Urinary bladder (tissue), 4 donors: ENCODE results near the gene ARHGEF3. TPM values are rescaled to one million over a fixed set of nuclear protein-coding genes. Genes with fewer than 3 reads are reported as not detected.

Experiments used
- DNase-seq: peaks from one replicate; pipeline ENCODE4 v3.0.0-alpha.2; 2015; ENCODE audit errors: extremely low spot score
- H3K27ac ChIP-seq: one replicate; pipeline ENCODE4 v1.5.1; 2013; ENCODE audit warnings: low read depth, mild to moderate bottlenecking, moderate library complexity
- H3K36me3 ChIP-seq: one replicate; pipeline ENCODE4 v1.6.1; 2013; ENCODE audit warnings: mild to moderate bottlenecking, moderate library complexity; ENCODE audit not compliant: insufficient read depth
- H3K4me1 ChIP-seq: one replicate; pipeline ENCODE4 v1.6.1; 2013; ENCODE audit warnings: mild to moderate bottlenecking, moderate library complexity; ENCODE audit not compliant: insufficient read depth
- H3K4me3 ChIP-seq: one replicate; pipeline ENCODE4 v1.5.1; 2013; ENCODE audit warnings: low read depth, low read length
- WGBS: extraction: QIAGEN DNeasy Blood & Tissue Kit; methylation state at CpG from one replicate; pipeline ENCODE4 v1.1.7; 2013; 5-methylcytosine and 5-hydroxymethylcytosine counted together
- polyA plus RNA-seq: library from polyadenylated mRNA; stranded (reverse); fragments of 200-250 nt; gene quantifications from one replicate; pipeline ENCODE4 v1.2.3, GENCODE V29; 2013
- total RNA-seq: library from RNA; depleted of rRNA; stranded (reverse); fragments of >200 nt; gene quantifications from one replicate; pipeline ENCODE4 v1.2.3, GENCODE V29; 2014
- donor health status: healthy with polysubstance abuse.
- donor health status: healthy.

The ARHGEF3 gene
- total and polyA plus RNA-seq, 2 donors, result 22.4 to 30.1 TPM

DNA sequence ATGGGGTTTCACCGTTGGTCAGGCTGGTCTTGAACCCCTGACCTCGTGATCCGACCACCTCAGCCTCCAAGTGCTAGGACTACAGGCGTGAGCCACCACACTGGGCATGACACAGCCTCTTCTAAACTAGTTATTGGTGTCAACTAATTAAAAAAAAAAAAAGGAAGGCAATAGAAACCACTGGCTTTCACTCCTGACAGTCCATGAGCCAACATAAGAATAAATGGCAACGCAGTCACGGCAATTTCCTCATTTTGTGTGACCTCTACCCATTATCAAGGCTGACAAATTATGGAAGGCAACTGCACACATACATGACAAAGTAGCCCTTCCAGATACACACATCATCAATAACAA, 5.9 kb downstream of the ARHGEF3 start:
- WGBS, result 76% methylated on average over 6 of the region's 6 CpGs
- DNase-seq, result no peak
- Histone ChIP-seq H3K4me1 (peaks cover 1% of the 10 kb centered on the region), H3K27ac (peak overlapping the region; percentile 23), H3K4me3 (no peak overlapping the region), H3K36me3 (no peaks in the 10 kb centered on the region)

DNA sequence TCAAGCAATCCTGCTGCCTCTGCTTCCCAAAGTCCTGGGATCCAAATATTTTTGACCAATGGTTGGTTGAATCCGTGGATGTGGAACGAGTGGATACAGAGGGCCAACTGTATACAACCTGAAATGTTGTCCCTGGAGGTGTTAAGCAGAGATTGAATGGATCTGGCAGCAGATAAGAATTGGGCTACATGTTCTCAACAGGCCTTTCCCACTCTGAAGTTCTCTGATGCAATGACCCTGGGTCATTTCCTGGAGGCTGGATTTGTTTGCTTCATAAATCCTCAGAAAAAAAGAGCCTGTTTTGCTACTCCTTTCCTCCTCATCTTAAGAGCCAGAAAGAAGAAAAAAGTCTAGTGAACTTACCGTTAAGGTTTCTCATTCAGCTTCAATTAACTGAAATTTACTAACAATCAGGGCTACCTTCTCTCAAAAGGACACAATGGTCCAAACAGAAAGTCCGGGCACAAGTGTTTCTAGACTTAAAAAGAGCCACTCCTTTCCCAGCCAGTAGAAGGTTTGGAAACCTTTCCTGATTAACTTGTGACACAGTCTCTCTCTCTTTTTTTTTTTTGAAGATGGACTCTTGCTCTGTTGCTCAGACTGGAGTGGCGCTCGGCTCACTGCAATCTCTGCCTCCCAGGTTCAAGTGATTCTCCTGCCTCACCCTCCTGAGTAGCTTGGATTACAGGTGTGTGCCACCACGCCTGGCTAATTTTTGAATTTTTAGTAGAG, 6.5 kb downstream of the ARHGEF3 start:
- Histone ChIP-seq H3K4me1 (peaks cover 1% of the 10 kb centered on the region), H3K27ac (peak overlapping the region; percentile 23), H3K4me3 (no peak overlapping the region), H3K36me3 (no peaks in the 10 kb centered on the region)
- DNase-seq, result no peak
- 80% methylated on average over 7 of the region's 7 CpGs for WGBS

DNA sequence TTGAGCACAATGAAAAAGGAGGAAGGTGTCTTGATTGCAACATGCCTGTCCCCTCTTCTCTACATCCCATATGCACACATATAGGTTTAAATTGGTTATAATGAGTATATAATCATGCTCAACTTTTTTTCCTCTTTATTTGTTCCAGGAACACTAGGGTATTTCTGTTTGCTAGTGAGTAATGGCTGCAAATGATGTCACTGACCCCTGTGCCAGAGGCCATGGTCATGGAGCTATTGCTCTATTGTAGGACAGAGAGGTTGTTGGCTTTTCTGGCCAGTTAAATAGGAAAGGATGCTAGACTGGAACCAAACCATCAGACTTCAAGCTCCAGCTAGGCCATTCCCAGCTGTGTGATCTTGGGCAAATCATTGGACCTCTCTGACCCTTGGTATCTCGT, 9.6 kb downstream of the ARHGEF3 start:
- H3K4me1 ChIP-seq, result peaks cover 2% of the 10 kb centered on the region
- 84% methylated on average over 1 of the region's 1 CpG for WGBS

DNA sequence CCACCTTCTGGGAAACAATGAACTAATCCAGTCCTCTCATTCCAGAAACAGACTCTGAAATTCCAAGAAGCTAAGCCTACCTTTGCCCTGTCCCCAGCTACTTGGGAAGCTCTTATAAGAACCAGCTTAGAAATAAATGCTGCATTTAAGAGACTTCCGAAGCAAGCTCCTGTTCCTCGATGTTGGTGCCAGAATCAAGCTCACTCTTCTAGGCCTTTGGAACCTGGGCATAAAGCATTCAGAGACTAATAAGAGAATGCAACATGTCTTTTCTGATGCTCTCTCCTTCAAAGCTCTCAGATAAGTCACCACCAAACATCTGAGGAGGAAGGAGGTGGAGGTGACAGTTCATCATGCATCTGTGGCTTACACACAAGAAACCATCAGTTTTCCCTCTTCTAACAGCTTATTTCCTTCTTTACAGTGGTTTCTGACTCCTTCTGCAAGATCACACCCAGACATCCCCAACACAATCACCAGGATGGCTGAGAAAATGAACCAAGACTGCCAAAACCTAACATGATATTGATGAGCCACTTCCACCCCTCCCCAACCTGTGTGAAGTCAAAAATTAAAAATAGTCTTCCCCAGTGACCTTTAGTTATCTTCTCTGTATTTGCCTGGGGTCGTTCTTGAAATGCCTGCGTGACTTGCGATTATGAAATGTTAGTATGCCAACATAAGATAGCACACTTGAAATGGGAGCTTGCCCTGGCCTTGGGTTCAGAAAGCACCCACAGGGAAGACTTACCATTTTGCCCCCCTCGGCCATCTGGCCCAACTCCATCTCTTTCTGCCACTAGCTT, 11.5 kb downstream of the ARHGEF3 start:
- no peak overlapping the region for H3K27ac ChIP-seq
- no peaks in the 10 kb centered on the region for H3K36me3 ChIP-seq
- DNase-seq, result no peak
- 81% methylated on average over 6 of the region's 6 CpGs for WGBS
- H3K4me1 ChIP-seq, result peaks cover 2% of the 10 kb centered on the region
- H3K4me3 ChIP-seq, result no peak overlapping the region

More for the DNA sequence above, 9.6 kb downstream of the ARHGEF3 start:
- Histone ChIP-seq H3K27ac (no peak overlapping the region), H3K36me3 (no peaks in the 10 kb centered on the region), H3K4me3 (no peak overlapping the region)
- no peak for DNase-seq

DNA sequence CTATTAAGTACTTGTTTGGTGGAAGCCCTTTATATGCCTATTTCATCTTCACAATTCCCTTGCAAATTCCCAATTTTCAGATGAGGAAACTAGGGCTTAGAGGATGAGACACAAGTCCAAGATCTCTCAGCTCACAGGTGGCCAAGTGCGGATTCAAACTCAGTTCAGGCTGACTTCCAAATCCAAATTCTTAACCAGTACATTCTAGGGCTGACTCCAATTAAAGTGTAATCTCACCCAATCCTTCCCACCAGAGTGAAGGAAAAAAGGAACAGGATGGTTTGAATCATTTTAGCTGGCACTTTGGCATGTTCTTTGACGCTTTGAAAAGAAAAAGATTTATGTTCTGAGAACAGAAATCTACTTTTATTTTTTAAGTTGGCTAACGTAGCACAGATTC, 12.7 kb downstream of the ARHGEF3 start:
- WGBS, result 71% methylated on average over 3 of the region's 3 CpGs
- Histone ChIP-seq H3K27ac (no peak overlapping the region), H3K4me1 (peaks cover 3% of the 10 kb centered on the region), H3K36me3 (no peaks in the 10 kb centered on the region), H3K4me3 (no peak overlapping the region)
- DNase-seq, result no peak

DNA sequence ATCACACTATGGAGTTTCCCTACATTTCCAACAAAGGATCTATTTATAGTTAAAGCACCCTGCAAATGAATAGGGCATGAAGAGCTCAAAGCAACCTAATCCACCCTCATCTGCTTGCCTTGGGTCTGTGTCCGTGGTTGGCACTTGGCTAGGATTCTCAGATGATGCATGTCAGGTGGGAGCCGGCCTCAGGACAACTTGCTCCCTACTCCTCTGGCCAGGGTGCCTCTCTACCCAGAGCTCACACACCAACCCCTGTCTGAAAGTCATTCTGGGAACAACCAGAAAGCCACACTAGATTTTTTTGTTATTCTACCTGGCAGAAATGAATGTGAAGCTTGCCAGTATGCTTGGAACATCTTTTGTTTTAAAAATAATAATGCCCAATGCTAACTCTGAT, 13.2 kb downstream of the ARHGEF3 start:
- Histone ChIP-seq H3K4me1 (peaks cover 3% of the 10 kb centered on the region), H3K4me3 (no peak overlapping the region), H3K36me3 (no peaks in the 10 kb centered on the region), H3K27ac (no peak overlapping the region)
- DNase-seq, result no peak
- WGBS, result 71% methylated on average over 2 of the region's 2 CpGs

DNA sequence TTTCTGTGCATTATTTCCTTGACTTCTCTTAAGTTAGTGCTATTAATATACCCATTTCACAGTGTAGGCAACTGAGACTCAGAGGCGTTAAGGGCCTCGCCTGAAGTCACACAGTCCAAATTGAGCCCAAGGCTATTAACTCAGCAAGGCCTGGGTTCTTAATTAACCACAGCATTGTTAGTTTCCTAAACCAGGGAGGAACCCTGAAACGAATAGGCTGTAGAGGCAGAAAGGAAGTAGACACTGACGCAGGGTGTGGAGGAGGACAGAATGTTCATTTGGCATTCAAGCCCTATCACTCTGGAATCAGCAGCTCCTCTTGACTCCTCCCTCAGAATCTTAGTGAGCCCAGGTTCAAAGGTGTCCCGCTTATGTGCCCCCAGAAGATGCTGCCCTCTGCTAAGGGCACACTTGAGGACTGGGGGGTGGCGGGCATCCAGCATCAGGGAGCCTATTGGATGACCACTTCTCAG, 13.9 kb downstream of the ARHGEF3 start:
- no peak for DNase-seq

DNA sequence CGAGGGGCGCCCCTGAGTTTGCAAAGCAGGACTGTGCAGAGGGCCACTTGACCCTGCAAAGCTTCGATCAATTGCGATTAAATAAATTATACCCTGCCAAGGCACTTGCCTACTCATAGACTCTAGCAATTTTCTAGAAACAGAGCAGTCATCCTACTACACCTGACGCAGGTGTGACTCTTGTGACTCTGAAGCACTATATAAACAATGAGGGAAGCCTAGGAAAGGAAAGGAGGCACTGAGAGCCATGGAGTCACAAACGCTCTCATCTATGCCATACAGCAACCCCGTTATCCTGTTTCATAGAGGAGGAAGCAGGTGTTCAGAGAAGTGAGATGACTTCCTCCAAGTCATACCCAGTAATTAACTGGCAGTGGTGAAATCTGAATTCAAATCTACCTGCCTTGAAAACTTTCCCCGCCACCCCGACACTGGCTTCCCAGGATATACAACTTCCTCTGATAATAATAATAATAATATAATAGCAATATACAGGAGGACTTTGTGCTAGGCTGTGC, 14.4 kb downstream of the ARHGEF3 start:
- no peak for DNase-seq
- no peak overlapping the region for H3K4me3 ChIP-seq
- H3K4me1 ChIP-seq, result peaks cover 3% of the 10 kb centered on the region
- 91% methylated on average over 9 of the region's 9 CpGs for WGBS
- no peak overlapping the region for H3K27ac ChIP-seq
- H3K36me3 ChIP-seq, result no peaks in the 10 kb centered on the region

More for the DNA sequence above, 13.9 kb downstream of the ARHGEF3 start:
- H3K36me3 ChIP-seq, result no peaks in the 10 kb centered on the region
- H3K27ac ChIP-seq, result no peak overlapping the region
- H3K4me1 ChIP-seq, result peaks cover 3% of the 10 kb centered on the region
- 88% methylated on average over 6 of the region's 6 CpGs for WGBS
- H3K4me3 ChIP-seq, result no peak overlapping the region

DNA sequence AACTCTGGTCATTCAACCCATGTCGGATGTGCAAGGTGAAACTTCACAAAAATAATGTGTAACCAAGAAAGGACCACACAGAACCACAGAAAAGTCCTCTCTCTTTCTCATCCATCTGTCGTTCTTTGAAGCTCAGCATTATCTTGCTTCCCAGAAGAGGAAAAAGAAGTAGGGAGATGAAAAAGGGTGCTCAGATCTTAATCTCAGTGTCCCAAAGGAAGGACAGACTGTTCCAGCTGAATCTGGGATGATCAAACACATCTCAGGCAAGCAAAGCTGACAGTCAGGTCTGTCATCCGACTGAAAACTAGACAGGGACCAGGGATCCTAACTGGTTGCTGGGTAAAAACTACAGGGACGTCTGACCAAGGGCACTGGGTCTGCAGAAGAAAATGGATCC, 16.2 kb downstream of the ARHGEF3 start:
- 91% methylated on average over 4 of the region's 4 CpGs for WGBS
- Histone ChIP-seq H3K36me3 (no peaks in the 10 kb centered on the region), H3K4me1 (peaks cover 3% of the 10 kb centered on the region), H3K4me3 (no peak overlapping the region), H3K27ac (no peak overlapping the region)
- DNase-seq, result no peak

DNA sequence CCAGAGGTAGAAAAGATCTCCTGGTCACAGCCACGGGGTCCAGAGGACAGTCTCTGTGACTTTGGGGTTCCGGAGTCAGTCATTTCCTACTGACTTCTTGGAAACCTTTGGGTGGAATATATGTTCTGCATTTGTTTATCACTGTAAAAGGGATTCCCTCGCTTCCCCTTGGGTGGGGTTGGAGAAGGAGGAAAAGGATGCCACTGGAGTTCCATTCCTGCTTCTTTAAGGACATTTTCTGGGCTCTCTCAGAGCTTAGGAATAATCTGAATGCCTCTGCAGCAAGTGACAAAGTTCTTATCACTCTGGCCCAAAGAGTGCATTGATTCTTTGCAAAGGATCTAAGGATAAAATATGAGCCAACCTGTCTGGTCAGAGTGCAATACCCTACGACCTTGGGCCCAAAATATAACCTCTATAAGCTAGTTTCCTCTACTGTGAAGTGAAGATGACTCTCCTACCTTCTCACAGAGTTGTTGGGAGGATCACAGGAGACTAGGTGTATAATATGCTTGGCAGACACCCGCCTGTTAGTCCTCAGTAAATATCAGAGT, 17.2 kb downstream of the ARHGEF3 start:
- H3K4me1 ChIP-seq, result peaks cover 3% of the 10 kb centered on the region
- H3K4me3 ChIP-seq, result no peak overlapping the region
- WGBS, result 88% methylated on average over 5 of the region's 5 CpGs
- peak overlapping the region; percentile 11 for H3K27ac ChIP-seq
- no peaks in the 10 kb centered on the region for H3K36me3 ChIP-seq
- DNase-seq, result no peak

DNA sequence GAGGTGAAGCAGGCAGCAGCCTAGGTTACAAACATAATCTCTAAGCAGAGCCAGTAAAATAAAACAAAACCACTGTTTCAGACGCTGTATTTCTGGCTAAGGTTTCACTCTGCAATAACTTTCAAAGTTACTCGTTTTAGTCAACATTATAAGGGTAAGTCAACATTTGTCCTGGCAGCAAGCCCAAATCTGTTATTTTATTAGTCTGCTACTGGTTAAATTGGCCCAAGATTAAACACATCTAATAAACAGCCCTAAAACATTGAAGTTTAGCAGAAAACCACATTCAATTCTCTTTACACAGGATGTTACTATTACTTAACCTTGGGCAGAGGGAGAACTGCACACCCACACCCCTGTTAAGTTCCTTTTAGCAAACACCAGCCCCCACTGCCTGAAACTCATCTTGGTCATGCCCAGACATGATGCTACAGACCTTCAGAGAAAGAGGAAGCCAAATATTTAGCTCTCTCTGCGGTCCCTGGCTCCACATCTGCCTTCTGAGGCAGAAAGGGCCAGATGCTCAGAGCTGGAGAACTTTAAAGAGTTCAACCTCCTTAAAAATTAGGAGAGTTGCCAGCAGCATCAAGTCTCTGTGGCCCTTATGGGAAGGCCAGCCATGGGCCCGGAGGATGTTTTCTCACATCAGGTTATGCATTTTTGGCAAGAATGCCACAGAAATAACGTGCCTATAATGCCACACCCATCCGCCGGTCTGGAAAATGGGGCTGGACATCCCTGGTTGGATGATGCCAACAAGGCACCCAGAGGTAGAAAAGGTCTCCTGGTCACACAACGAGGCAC, 17.9 kb downstream of the ARHGEF3 start:
- WGBS, result 37% methylated on average over 8 of the region's 8 CpGs
- Histone ChIP-seq H3K27ac (peak overlapping the region; percentile 11), H3K4me3 (no peak overlapping the region), H3K4me1 (peaks cover 2% of the 10 kb centered on the region), H3K36me3 (no peaks in the 10 kb centered on the region)
- peak; percentile 87 for DNase-seq

DNA sequence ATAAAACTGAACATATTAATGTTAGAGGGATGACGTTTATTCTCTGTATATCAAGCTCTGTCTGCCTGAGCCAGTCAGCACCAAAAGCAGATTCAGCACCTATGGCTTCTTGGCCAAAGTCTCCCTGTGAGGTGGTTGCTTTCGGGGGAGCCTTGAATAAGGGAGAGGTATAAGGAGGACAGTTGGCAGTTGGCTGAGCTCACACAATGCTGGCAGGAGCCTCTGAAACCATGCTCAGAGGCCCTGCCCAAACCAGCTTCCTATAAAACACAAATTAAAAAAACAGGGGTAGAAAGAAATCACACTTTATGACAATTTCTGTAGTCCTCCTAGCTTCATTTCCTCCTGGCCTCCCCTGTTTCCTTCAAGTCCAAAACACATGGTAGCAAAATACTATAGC, 18.8 kb downstream of the ARHGEF3 start:
- Histone ChIP-seq H3K4me3 (no peak overlapping the region), H3K27ac (no peak overlapping the region), H3K36me3 (no peaks in the 10 kb centered on the region), H3K4me1 (peaks cover 2% of the 10 kb centered on the region)
- DNase-seq, result no peak
- 54% methylated on average over 2 of the region's 2 CpGs for WGBS

DNA sequence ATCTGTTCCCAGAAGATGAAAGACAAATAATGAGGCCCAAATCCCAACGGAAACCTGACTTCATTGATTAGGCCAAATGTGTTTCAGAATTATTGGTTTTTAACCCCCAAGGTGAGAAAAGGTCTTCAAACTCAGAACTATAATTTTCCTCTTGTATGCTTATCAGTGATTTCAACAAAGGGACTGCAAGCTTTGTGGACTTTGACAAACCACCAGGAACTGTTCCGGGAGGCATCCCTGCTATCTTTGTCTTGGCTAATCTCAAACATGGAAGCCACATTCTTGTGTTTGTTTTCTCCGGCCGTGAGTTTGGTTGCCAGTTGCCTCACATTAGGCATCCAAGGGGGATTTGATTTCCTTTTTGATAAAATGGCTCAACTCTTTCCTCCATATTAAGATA, 19.5 kb downstream of the ARHGEF3 start:
- H3K27ac ChIP-seq, result no peak overlapping the region
- H3K36me3 ChIP-seq, result no peaks in the 10 kb centered on the region
- H3K4me1 ChIP-seq, result peaks cover 2% of the 10 kb centered on the region
- WGBS, result 72% methylated on average over 4 of the region's 4 CpGs
- no peak for DNase-seq
- H3K4me3 ChIP-seq, result no peak overlapping the region
